Neural progenitor cell (in vitro differentiated cells): ENCODE measurements around the gene SNAP29. TPM values are rescaled to one million over a fixed set of nuclear protein-coding genes. Genes with fewer than 3 reads are reported as not detected.
"Not testable (repeated sequence)": the region's sequence is repeated elsewhere in the genome, so short reads cannot be mapped to it uniquely, and the experiment has no call there.

Source experiments
- DNase-seq: peaks from one replicate; pipeline ENCODE4 v3.0.0-alpha.2; 2016; ENCODE audit warnings: low spot score
- H2AFZ ChIP-seq: fragments of 200-600 bp; sonication (generic); replicated peaks from 2 replicates; pipeline ENCODE4 v1.6.1; 2016; ENCODE audit warnings: antibody characterized with exemption
- H3F3A ChIP-seq: fragments of 200-600 bp; sonication (generic); 2 replicates; pipeline ENCODE4 v1.6.1; 2016; ENCODE audit warnings: antibody characterized with exemption, low read depth
- H3K27ac ChIP-seq: fragments of 200-600 bp; sonication (generic); 2 replicates; pipeline ENCODE4 v1.5.1; 2016; ENCODE audit warnings: mild to moderate bottlenecking
- H3K27me3 ChIP-seq: fragments of 200-600 bp; sonication (generic); 2 replicates; pipeline ENCODE4 v1.6.1; 2016; ENCODE audit warnings: mild to moderate bottlenecking, moderate library complexity
- H3K36me3 ChIP-seq: fragments of 200-600 bp; sonication (generic); 2 replicates; pipeline ENCODE4 v1.5.1; 2016
- H3K4me1 ChIP-seq: fragments of 200-600 bp; sonication (generic); 2 replicates; pipeline ENCODE4 v1.6.1; 2016; ENCODE audit warnings: mixed run types
- H3K4me2 ChIP-seq: fragments of 200-600 bp; sonication (generic); 2 replicates; pipeline ENCODE4 v1.6.1; 2016
- H3K4me3 ChIP-seq: fragments of 200-600 bp; sonication (generic); 2 replicates; pipeline ENCODE4 v1.5.1; 2016
- H3K79me2 ChIP-seq: fragments of 200-600 bp; sonication (generic); 2 replicates; pipeline ENCODE4 v1.6.1; 2016; ENCODE audit warnings: low read depth
- H3K9ac ChIP-seq: fragments of 200-600 bp; sonication (generic); 2 replicates; pipeline ENCODE4 v1.6.1; 2016
- H3K9me3 ChIP-seq: fragments of 200-600 bp; sonication (generic); 2 replicates; pipeline ENCODE4 v1.5.1; 2016; ENCODE audit warnings: low read depth
- H4K20me1 ChIP-seq: fragments of 200-600 bp; sonication (generic); 2 replicates; pipeline ENCODE4 v1.6.1; 2016; ENCODE audit warnings: low read depth
- H3K27ac Mint-ChIP-seq: 3 replicates; pipeline ENCODE4 v1.8.0; 2021; ENCODE audit warnings: mixed read lengths
- H3K27me3 Mint-ChIP-seq: 2 replicates; pipeline ENCODE4 v1.8.0; 2022; ENCODE audit warnings: low read depth, mild to moderate bottlenecking, inconsistent platforms, moderate library complexity, mixed read lengths; ENCODE audit not compliant: insufficient read depth
- H3K36me3 Mint-ChIP-seq: 3 replicates; pipeline ENCODE4 v1.8.0; 2021; ENCODE audit warnings: mixed read lengths
- H3K4me1 Mint-ChIP-seq: 3 replicates; pipeline ENCODE4 v1.8.0; 2021; ENCODE audit warnings: mixed read lengths
- H3K4me3 Mint-ChIP-seq: 3 replicates; pipeline ENCODE4 v1.8.0; 2021; ENCODE audit warnings: mild to moderate bottlenecking, moderate library complexity, mixed read lengths
- H3K9me3 Mint-ChIP-seq: 3 replicates; pipeline ENCODE4 v1.8.0; 2020; ENCODE audit warnings: mixed read lengths
- CTCF ChIP-seq: fragments of 200-600 bp; sonication (generic); IDR thresholded peaks from 2 replicates; pipeline ENCODE4 v1.5.1; 2017; ENCODE audit warnings: antibody characterized with exemption, mild to moderate bottlenecking
- EZH2 ChIP-seq: fragments of 200-600 bp; sonication (generic); IDR thresholded peaks from 2 replicates; pipeline ENCODE4 v1.6.1; 2017; ENCODE audit warnings: antibody characterized with exemption, mild to moderate bottlenecking, moderate library complexity
- EZH2phosphoT487 ChIP-seq: fragments of 200-600 bp; sonication (generic); IDR thresholded peaks from 2 replicates; pipeline ENCODE4 v1.6.1; 2017; ENCODE audit warnings: antibody characterized with exemption
- total RNA-seq: library from RNA; depleted of rRNA; stranded (reverse); fragments of >200 nt; gene quantifications from 2 replicates; pipeline ENCODE4 v1.2.3, GENCODE V29; 2015; ENCODE audit warnings: low replicate concordance

SNAP29 gene
- total RNA-seq, 1 donor from 2014 or later, result 5.6 TPM

- Histone ChIP-seq H3K36me3 (peaks cover 6% of the 10 kb centered on the region), H3K27ac (no peak overlapping the region), H3K9ac (no peak overlapping the region), H3K4me2 (no peak overlapping the region), H3F3A (peaks cover 32% of the 10 kb centered on the region), H3K27me3 (no peaks in the 10 kb centered on the region), H4K20me1 (peaks cover 96% of the 10 kb centered on the region), H2AFZ (no peak overlapping the region), H3K9me3 (no peaks in the 10 kb centered on the region), H3K4me3 (no peak overlapping the region), H3K4me1 (peaks cover 21% of the 10 kb centered on the region), H3K79me2 (peaks cover 100% of the 10 kb centered on the region)
- peaks cover 31% of the 10 kb centered on the region for H3K36me3 Mint-ChIP-seq
- H3K27ac Mint-ChIP-seq, result no peak overlapping the region
- peaks cover 6% of the 10 kb centered on the region for H3K27me3 Mint-ChIP-seq
- no peak overlapping the region for H3K4me3 Mint-ChIP-seq
- TF ChIP-seq EZH2phosphoT487 (no peak), EZH2 (no peak), CTCF (no peak)
- no peak for DNase-seq
- peaks cover 13% of the 10 kb centered on the region for H3K4me1 Mint-ChIP-seq
- H3K9me3 Mint-ChIP-seq, result peaks cover 8% of the 10 kb centered on the region
Observed at GRCh38 chr22:20927940-20928572, 69.2 kb downstream of the SNAP29 start.

- no peak overlapping the region for H3K4me3 Mint-ChIP-seq
- H3K9ac ChIP-seq, result no peak overlapping the region
- H3K27ac Mint-ChIP-seq, result no peak overlapping the region
- H3K4me1 Mint-ChIP-seq, result peaks cover 13% of the 10 kb centered on the region
- peaks cover 100% of the 10 kb centered on the region for H3K79me2 ChIP-seq
- peaks cover 31% of the 10 kb centered on the region for H3K36me3 Mint-ChIP-seq
- TF ChIP-seq EZH2phosphoT487, result no peak
- TF ChIP-seq EZH2, result no peak
- no peak for TF ChIP-seq CTCF
- no peaks in the 10 kb centered on the region for H3K27me3 ChIP-seq
- H2AFZ ChIP-seq, result no peak overlapping the region
- peaks cover 31% of the 10 kb centered on the region for H3F3A ChIP-seq
- DNase-seq, result no peak
- peaks cover 8% of the 10 kb centered on the region for H3K9me3 Mint-ChIP-seq
- H4K20me1 ChIP-seq, result peaks cover 96% of the 10 kb centered on the region
- no peak overlapping the region for H3K4me3 ChIP-seq
- H3K36me3 ChIP-seq, result peaks cover 7% of the 10 kb centered on the region
- peaks cover 6% of the 10 kb centered on the region for H3K27me3 Mint-ChIP-seq
- H3K9me3 ChIP-seq, result no peaks in the 10 kb centered on the region
- no peak overlapping the region for H3K4me2 ChIP-seq
- no peak overlapping the region for H3K27ac ChIP-seq
- H3K4me1 ChIP-seq, result peaks cover 21% of the 10 kb centered on the region
Observed at GRCh38 chr22:20928573-20928967, 69.8 kb downstream of the SNAP29 start.

- Histone ChIP-seq H3K9me3 (no peaks in the 10 kb centered on the region), H2AFZ (no peak overlapping the region), H3K4me2 (no peak overlapping the region), H3K9ac (no peak overlapping the region), H3F3A (peaks cover 17% of the 10 kb centered on the region), H3K27me3 (no peaks in the 10 kb centered on the region), H3K36me3 (peaks cover 20% of the 10 kb centered on the region), H3K4me1 (peaks cover 17% of the 10 kb centered on the region), H3K4me3 (no peak overlapping the region), H3K79me2 (peaks cover 100% of the 10 kb centered on the region), H4K20me1 (peaks cover 96% of the 10 kb centered on the region), H3K27ac (no peak overlapping the region)
- H3K4me1 Mint-ChIP-seq, result peaks cover 8% of the 10 kb centered on the region
- H3K9me3 Mint-ChIP-seq, result peaks cover 8% of the 10 kb centered on the region
- H3K36me3 Mint-ChIP-seq, result peaks cover 33% of the 10 kb centered on the region
- TF ChIP-seq CTCF (no peak), EZH2phosphoT487 (no peak), EZH2 (no peak)
- H3K27ac Mint-ChIP-seq, result no peak overlapping the region
- H3K27me3 Mint-ChIP-seq, result peaks cover 4% of the 10 kb centered on the region
- H3K4me3 Mint-ChIP-seq, result no peak overlapping the region
- no peak for DNase-seq
Observed at GRCh38 chr22:20930004-20930403, 71.2 kb downstream of the SNAP29 start.

- H3K9ac ChIP-seq, H2AFZ ChIP-seq, H3K4me3 ChIP-seq, H3K4me1 Mint-ChIP-seq, H3K27me3 Mint-ChIP-seq, H3K27ac ChIP-seq, H3K9me3 Mint-ChIP-seq, H3K4me3 Mint-ChIP-seq, DNase-seq, H3K27ac Mint-ChIP-seq, H3K4me2 ChIP-seq, H3K27me3 ChIP-seq, H3K9me3 ChIP-seq: not testable (repeated sequence)
- peaks cover 33% of the 10 kb centered on the region for H3K36me3 Mint-ChIP-seq
- Histone ChIP-seq H3K4me1 (peaks cover 13% of the 10 kb centered on the region), H4K20me1 (peaks cover 96% of the 10 kb centered on the region), H3K79me2 (peaks cover 100% of the 10 kb centered on the region), H3K36me3 (peaks cover 22% of the 10 kb centered on the region), H3F3A (peaks cover 12% of the 10 kb centered on the region)
Observed at GRCh38 chr22:20930435-20930834, 71.6 kb downstream of the SNAP29 start.
